GM23338 (cell line): ENCODE data around the gene RBP2. TPM values are rescaled to one million over a fixed set of nuclear protein-coding genes. Genes with fewer than 3 reads are reported as not detected.

Experiments used
- ATAC-seq: fragments of 200-7000 bp; cut with Tn5 transposase; 3 replicates; pipeline ENCODE4 v1.9.1; 2020
- DNase-seq: peaks from one replicate; pipeline ENCODE4 v3.0.0-alpha.2; 2015; ENCODE audit warnings: low spot score
- H2AFZ ChIP-seq: fragments of 200-600 bp; sonication (generic); 2 replicates; pipeline ENCODE4 v1.8.0; 2016; ENCODE audit warnings: antibody characterized with exemption, mild to moderate bottlenecking, moderate library complexity
- H3F3A ChIP-seq: fragments of 200-600 bp; sonication (generic); replicated peaks from 2 replicates; pipeline ENCODE4 v1.8.0; 2017; ENCODE audit warnings: antibody characterized with exemption, mixed run types, low read depth
- H3K27ac ChIP-seq: fragments of 200-600 bp; sonication (generic); 2 replicates; pipeline ENCODE4 v1.6.1; 2016; ENCODE audit warnings: low read depth
- H3K27me3 ChIP-seq: fragments of 200-600 bp; sonication (generic); 2 replicates; pipeline ENCODE4 v1.8.0; 2016; ENCODE audit warnings: mild to moderate bottlenecking, mixed run types, moderate library complexity; ENCODE audit not compliant: insufficient read depth
- H3K36me3 ChIP-seq: fragments of 200-600 bp; sonication (generic); 2 replicates; pipeline ENCODE4 v1.8.0; 2016; ENCODE audit warnings: mild to moderate bottlenecking; ENCODE audit not compliant: insufficient read depth
- H3K4me1 ChIP-seq: fragments of 200-600 bp; sonication (generic); 2 replicates; pipeline ENCODE4 v1.8.0; 2016; ENCODE audit warnings: mild to moderate bottlenecking, moderate library complexity; ENCODE audit not compliant: insufficient read depth
- H3K4me2 ChIP-seq: fragments of 200-600 bp; sonication (generic); 2 replicates; pipeline ENCODE4 v1.7.1; 2017; ENCODE audit warnings: mixed run types
- H3K4me3 ChIP-seq: fragments of 200-600 bp; sonication (generic); 2 replicates; pipeline ENCODE4 v1.6.1; 2016; ENCODE audit warnings: mixed run types
- H3K79me2 ChIP-seq: fragments of 200-600 bp; sonication (generic); replicated peaks from 2 replicates; pipeline ENCODE4 v1.8.0; 2017; ENCODE audit warnings: mild to moderate bottlenecking; ENCODE audit not compliant: insufficient read depth
- H3K9me2 ChIP-seq: fragments of 200-600 bp; sonication (generic); 2 replicates; pipeline ENCODE4 v1.8.0; 2017; ENCODE audit not compliant: insufficient read depth
- H4K20me1 ChIP-seq: fragments of 200-600 bp; sonication (generic); replicated peaks from 2 replicates; pipeline ENCODE4 v1.8.0; 2017; ENCODE audit warnings: mild to moderate bottlenecking; ENCODE audit not compliant: insufficient read depth
- H3K27ac Mint-ChIP-seq: 2 replicates; pipeline ENCODE4 v1.8.0; 2020; ENCODE audit warnings: inconsistent platforms, mild to moderate bottlenecking, moderate library complexity, mixed read lengths
- H3K27me3 Mint-ChIP-seq: 3 replicates; pipeline ENCODE4 v1.8.0; 2022; ENCODE audit warnings: low read depth, mild to moderate bottlenecking, moderate library complexity, mixed read lengths, inconsistent platforms; ENCODE audit not compliant: insufficient read depth, poor library complexity
- H3K36me3 Mint-ChIP-seq: 3 replicates; pipeline ENCODE4 v1.8.0; 2021; ENCODE audit warnings: low read depth, mild to moderate bottlenecking, inconsistent platforms, moderate library complexity, mixed read lengths
- H3K4me1 Mint-ChIP-seq: 3 replicates; pipeline ENCODE4 v1.8.0; 2020; ENCODE audit warnings: mild to moderate bottlenecking, inconsistent platforms, mixed read lengths
- H3K4me3 Mint-ChIP-seq: 3 replicates; pipeline ENCODE4 v1.8.0; 2021; ENCODE audit warnings: moderate library complexity, mild to moderate bottlenecking, inconsistent platforms, mixed read lengths
- H3K9me3 Mint-ChIP-seq: 3 replicates; pipeline ENCODE4 v1.8.0; 2020; ENCODE audit warnings: moderate library complexity, mild to moderate bottlenecking, inconsistent platforms, mixed read lengths
- CREB1 ChIP-seq: fragments of 250-450 bp; sonication (Bioruptor Pico); IDR thresholded peaks from 2 replicates; pipeline ENCODE4 v1.5.0; 2020; ENCODE audit warnings: low read depth, mild to moderate bottlenecking, moderate library complexity
- CTCF ChIP-seq, 2 experiments: fragments of 200-600 bp in 1 of 2; sonication (generic) in 1 of 2; conservative IDR thresholded peaks; 2 replicates each; pipeline versions ENCODE4 v1.5.1 to v1.6.1; 2016 to 2017; ENCODE audit warnings: antibody characterized with exemption in 2 of 2, low read depth in 2 of 2, mild to moderate bottlenecking in 2 of 2, moderate library complexity in 1 of 2
- EZH2 ChIP-seq: fragments of 200-600 bp; sonication (generic); IDR thresholded peaks from one replicate; pipeline ENCODE4 v1.8.0; 2017; ENCODE audit warnings: antibody characterized with exemption, mild to moderate bottlenecking, low read depth; ENCODE audit not compliant: unreplicated experiment
- JUNB ChIP-seq: IDR thresholded peaks from one replicate; pipeline ENCODE4 v1.6.1; 2016; ENCODE audit warnings: antibody characterized with exemption; ENCODE audit not compliant: unreplicated experiment
- POLR2AphosphoS5 ChIP-seq: IDR thresholded peaks from 2 replicates; pipeline ENCODE4 v1.6.1; 2016; ENCODE audit warnings: antibody characterized with exemption, low read depth
- REST ChIP-seq: IDR thresholded peaks from one replicate; pipeline ENCODE4 v1.6.1; 2018; ENCODE audit warnings: antibody characterized with exemption; ENCODE audit not compliant: unreplicated experiment
- ZNF462 ChIP-seq: fragments of 250-450 bp; sonication (Bioruptor Pico); IDR thresholded peaks from 2 replicates; pipeline ENCODE4 v1.5.0; 2020; ENCODE audit warnings: mild to moderate bottlenecking, moderate library complexity
- polyA plus RNA-seq: library from polyadenylated mRNA; unstranded; fragments of >200 nt; fragmentation: Nextera tagmentation; extraction: Ambion mirVana; gene quantifications from 2 replicates; pipeline ENCODE4 v1.2.1, GENCODE V29; 2016
- total RNA-seq: library from RNA; depleted of rRNA; stranded (reverse); fragments of >200 nt; shearing (Covaris generic); gene quantifications from 2 replicates; pipeline ENCODE4 v1.2.3, GENCODE V29; 2014

RBP2 gene
- total and polyA plus RNA-seq, 2 experiments from 2014 or later: not detected

GRCh38 chr3:139460076-139460475 is 16.2 kb downstream of the RBP2 start (continued):
- TF ChIP-seq REST (no peak), EZH2 (no peak), CREB1 (CRISPR knock-in tag) (no peak), POLR2AphosphoS5 (no peak), CTCF (conservative IDR thresholded peaks at IDR 0.05; ENCODE audit: low read depth in 2 of 2) (no peak)

- Histone ChIP-seq H3K9me2 (no peaks in the 10 kb centered on the region), H3K4me1 (peaks cover 33% of the 10 kb centered on the region), H3K4me2 (no peak overlapping the region), H3K79me2 (no peaks in the 10 kb centered on the region), H4K20me1 (no peaks in the 10 kb centered on the region), H3F3A (no peaks in the 10 kb centered on the region), H3K36me3 (no peaks in the 10 kb centered on the region), H3K4me3 (no peak overlapping the region), H3K27ac (no peak overlapping the region), H3K27me3 (no peaks in the 10 kb centered on the region), H2AFZ (no peak overlapping the region)
- ATAC-seq (no peak), DNase-seq (no peak)
- H3K27ac Mint-ChIP-seq: no peak overlapping the region
- peaks cover 2% of the 10 kb centered on the region for H3K27me3 Mint-ChIP-seq
- no peaks in the 10 kb centered on the region for H3K9me3 Mint-ChIP-seq
- H3K36me3 Mint-ChIP-seq: no peaks in the 10 kb centered on the region
- no peak overlapping the region for H3K4me3 Mint-ChIP-seq
- no peaks in the 10 kb centered on the region for H3K4me1 Mint-ChIP-seq
- no peak for TF ChIP-seq CTCF (conservative IDR thresholded peaks at IDR 0.05; ENCODE audit: low read depth in 2 of 2)
- no peak for TF ChIP-seq JUNB
- no peak for TF ChIP-seq ZNF462
Observed at GRCh38 chr3:139458348-139458747, 18.0 kb downstream of the RBP2 start.
